Spinal cord (tissue), 10 donors: ENCODE data around the gene SCUBE1. TPM values are rescaled to one million over a fixed set of nuclear protein-coding genes. Genes with fewer than 3 reads are reported as not detected.

Experiments used
- DNase-seq, 6 donors: peaks; one replicate each; pipeline versions ENCODE4 v3.0.0 to v3.0.0-alpha.2; 2013 to 2015; ENCODE audit warnings: low spot score in 6 of 6, low read depth in 4 of 6
- H3K27ac ChIP-seq: one replicate; pipeline ENCODE4 v1.5.1; 2013; ENCODE audit warnings: low read depth, low read length, control low read depth
- H3K27me3 ChIP-seq: one replicate; pipeline ENCODE4 v1.6.1; 2013; ENCODE audit warnings: low read length; ENCODE audit not compliant: control insufficient read depth, insufficient read depth
- H3K36me3 ChIP-seq: one replicate; pipeline ENCODE4 v1.6.1; 2013; ENCODE audit warnings: low read length; ENCODE audit not compliant: control insufficient read depth, insufficient read depth
- H3K4me1 ChIP-seq: one replicate; pipeline ENCODE4 v1.6.1; 2013; ENCODE audit warnings: low read length; ENCODE audit not compliant: control insufficient read depth, insufficient read depth
- H3K4me3 ChIP-seq: one replicate; pipeline ENCODE4 v1.5.1; 2013; ENCODE audit warnings: low read depth, low read length, control low read depth
- H3K9me3 ChIP-seq: one replicate; pipeline ENCODE4 v1.6.1; 2013; ENCODE audit warnings: low read length; ENCODE audit not compliant: control insufficient read depth, insufficient read depth
- WGBS: methylation state at CpG from one replicate; pipeline ENCODE4 v1.1.5; 2013; ENCODE audit warnings: missing lambda C conversion rate; ENCODE audit not compliant: insufficient coverage; 5-methylcytosine and 5-hydroxymethylcytosine counted together
- polyA plus RNA-seq, 2 donors: library from polyadenylated mRNA; unstranded; fragments of 120-200 nt; gene quantifications; one replicate each; pipeline ENCODE4 v1.2.1, GENCODE V29; 2013; ENCODE audit not compliant: insufficient read length in 2 of 2
- total RNA-seq, 2 donors: library from RNA; depleted of rRNA in 1 of 2; stranded (reverse); fragments of 120-200 nt in 1 of 2; fragments of >200 nt in 1 of 2; gene quantifications; one replicate each; pipeline versions ENCODE4 v1.2.3 to v1.2.4, GENCODE V29; 2013 to 2014
- donor health status: healthy.

The SCUBE1 gene
- total and polyA plus RNA-seq, 4 donors: 5.3 to 13.1 (median 10.6) TPM

DNA sequence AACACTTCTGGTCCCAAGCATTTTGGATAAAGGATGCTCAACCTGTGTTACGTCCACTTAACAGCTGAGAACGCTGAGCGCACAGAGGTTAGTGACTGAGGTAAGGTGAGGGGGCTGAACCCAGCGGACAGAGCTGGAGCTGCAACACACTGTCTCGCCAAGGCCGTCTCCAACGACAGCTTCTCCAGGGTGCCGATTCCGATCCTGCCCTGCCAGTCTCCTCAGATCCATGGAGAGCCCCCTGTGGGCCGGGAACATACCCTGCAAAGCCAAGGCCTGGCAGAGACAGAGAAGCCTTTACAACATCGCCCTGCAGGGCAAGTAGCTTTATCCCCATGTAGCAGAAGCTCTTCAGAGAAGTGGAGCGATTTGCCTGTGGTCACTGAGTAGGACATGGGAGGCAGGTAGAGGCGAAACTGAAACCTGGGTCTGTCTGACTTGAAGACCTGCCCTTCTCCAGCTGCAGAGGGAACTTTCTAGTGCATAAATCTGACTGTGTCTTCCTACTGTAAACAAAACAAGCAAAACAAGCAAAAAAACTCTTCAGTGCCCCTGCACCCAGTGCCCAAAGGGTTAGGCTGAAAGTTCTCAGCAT is 72.8 kb downstream of the SCUBE1 start:
- H3K27ac ChIP-seq: no peak overlapping the region
- H3K4me1 ChIP-seq: peaks cover 23% of the 10 kb centered on the region
- H3K4me3 ChIP-seq: no peak overlapping the region
- peaks cover 5% of the 10 kb centered on the region for H3K36me3 ChIP-seq
- no peaks in the 10 kb centered on the region for H3K9me3 ChIP-seq
- H3K27me3 ChIP-seq: peaks cover 2% of the 10 kb centered on the region
- 82% methylated on average over 13 of the region's 13 CpGs for WGBS
- DNase-seq: no peak

GRCh38 chr22:43269646-43270045 is 73.5 kb downstream of the SCUBE1 start:
- 40% methylated on average over 4 of the region's 14 CpGs for whole genome bisulfite sequencing
- DNase-seq: no peak
- no peak overlapping the region for H3K27ac ChIP-seq
- peaks cover 26% of the 10 kb centered on the region for H3K4me1 ChIP-seq
- peaks cover under 1% of the 10 kb centered on the region for H3K36me3 ChIP-seq
- no peak overlapping the region for H3K4me3 ChIP-seq
- no peaks in the 10 kb centered on the region for H3K9me3 ChIP-seq
- H3K27me3 ChIP-seq: peaks cover 2% of the 10 kb centered on the region

DNA sequence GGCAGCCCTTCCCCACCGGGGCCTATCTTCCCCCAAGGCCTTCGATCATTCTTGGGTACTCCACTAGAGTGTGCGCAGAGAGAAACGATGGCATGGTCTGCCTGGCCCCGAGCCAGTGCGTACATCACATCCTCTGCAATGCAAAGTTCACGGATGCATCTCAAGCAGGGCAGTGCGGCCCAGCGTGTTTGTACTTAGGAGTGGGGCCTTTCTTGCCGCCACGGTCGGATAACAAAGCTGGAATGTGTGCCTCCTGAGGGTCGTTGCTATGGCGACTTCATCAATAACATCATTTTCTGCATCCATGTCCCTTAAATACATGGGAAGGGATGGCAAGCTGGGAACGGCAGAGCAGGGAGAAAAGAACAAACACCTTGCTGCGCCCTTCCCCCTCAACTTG is 73.9 kb downstream of the SCUBE1 start:
- peak in 2 of 6 donors; percentile 72 to 89 for DNase-seq
- Histone ChIP-seq H3K36me3 (no peaks in the 10 kb centered on the region), H3K4me1 (peaks cover 30% of the 10 kb centered on the region), H3K27ac (no peak overlapping the region), H3K4me3 (no peak overlapping the region), H3K9me3 (no peaks in the 10 kb centered on the region), H3K27me3 (peaks cover 2% of the 10 kb centered on the region)
- 18% methylated on average over 9 of the region's 16 CpGs for WGBS

GRCh38 chr22:43267981-43268660 is 75.1 kb downstream of the SCUBE1 start:
- Histone ChIP-seq H3K27ac (no peak overlapping the region), H3K4me3 (no peak overlapping the region), H3K4me1 (peaks cover 41% of the 10 kb centered on the region), H3K36me3 (no peaks in the 10 kb centered on the region), H3K9me3 (no peaks in the 10 kb centered on the region), H3K27me3 (no peaks in the 10 kb centered on the region)
- no peak for DNase-seq
- WGBS: 80% methylated on average over 13 of the region's 13 CpGs

DNA sequence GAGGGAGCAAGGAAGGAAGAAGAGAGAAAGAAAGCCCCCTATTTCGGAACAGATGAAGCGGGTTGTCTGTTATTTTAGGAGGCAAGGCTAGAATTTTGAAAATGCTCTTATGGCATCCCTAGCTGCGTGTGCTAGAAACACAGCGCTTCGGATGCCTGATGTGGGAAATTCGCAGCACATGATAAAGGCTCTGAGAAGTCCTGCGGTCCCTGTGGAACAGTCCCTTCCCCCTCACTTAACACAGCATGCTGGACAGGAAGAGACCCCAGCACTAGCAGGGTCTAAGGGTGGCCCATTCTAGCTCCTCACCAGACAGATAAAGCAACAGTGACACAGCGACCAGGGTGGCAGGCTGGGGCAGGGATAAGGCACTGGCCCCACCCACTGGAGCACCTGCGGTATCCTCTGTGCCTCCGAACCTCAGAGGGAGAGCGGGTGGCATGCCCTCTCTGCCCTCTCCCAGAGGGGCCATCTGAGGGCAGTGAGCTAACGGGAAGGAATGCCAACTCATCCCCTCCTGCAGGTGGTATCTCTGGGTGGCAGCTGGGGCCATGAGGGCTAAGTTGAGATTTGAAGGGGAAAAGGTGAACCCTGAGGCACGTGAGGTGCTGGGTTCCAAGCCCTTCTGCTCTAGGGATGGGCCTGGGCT is 75.7 kb downstream of the SCUBE1 start:
- Histone ChIP-seq H3K27me3 (no peaks in the 10 kb centered on the region), H3K4me1 (peaks cover 41% of the 10 kb centered on the region), H3K36me3 (no peaks in the 10 kb centered on the region), H3K27ac (no peak overlapping the region), H3K9me3 (no peaks in the 10 kb centered on the region), H3K4me3 (no peak overlapping the region)
- no peak for DNase-seq
- 84% methylated on average over 13 of the region's 13 CpGs for WGBS

DNA sequence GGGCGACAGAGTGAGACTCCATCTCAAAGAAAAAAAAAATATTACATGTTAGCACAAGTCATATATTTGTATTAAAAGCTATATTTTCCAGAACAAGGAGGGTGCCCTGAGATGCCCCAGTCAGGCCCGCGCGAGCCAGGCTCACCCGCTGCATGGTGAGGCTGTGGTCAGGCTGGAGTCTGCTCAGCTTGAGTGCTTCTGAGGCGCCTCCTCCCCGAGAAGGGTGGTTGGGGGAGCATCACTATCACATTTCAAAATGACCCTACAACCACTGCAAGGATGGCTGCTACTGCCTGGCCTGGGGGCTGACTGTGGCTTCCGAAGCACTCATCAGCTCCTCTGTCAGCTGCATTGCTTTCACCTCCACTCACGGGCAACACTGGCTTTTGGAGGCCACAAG is 77.1 kb downstream of the SCUBE1 start:
- no peak for DNase-seq
- whole genome bisulfite sequencing: 84% methylated on average over 3 of the region's 9 CpGs
- Histone ChIP-seq H3K4me3 (no peak overlapping the region), H3K27me3 (no peaks in the 10 kb centered on the region), H3K4me1 (peaks cover 42% of the 10 kb centered on the region), H3K27ac (no peak overlapping the region), H3K36me3 (no peaks in the 10 kb centered on the region), H3K9me3 (no peaks in the 10 kb centered on the region)

GRCh38 chr22:43263645-43264514 is 79.3 kb downstream of the SCUBE1 start:
- DNase-seq: peak in 5 of 6 donors; percentile 51 to 92 (median 61)
- Histone ChIP-seq H3K36me3 (no peaks in the 10 kb centered on the region), H3K4me3 (no peak overlapping the region), H3K27ac (no peak overlapping the region), H3K9me3 (no peaks in the 10 kb centered on the region), H3K4me1 (peaks cover 39% of the 10 kb centered on the region), H3K27me3 (no peaks in the 10 kb centered on the region)
- 11% methylated on average over 24 of the region's 27 CpGs for WGBS

- H3K36me3 ChIP-seq: no peaks in the 10 kb centered on the region
- 39% methylated on average over 10 of the region's 19 CpGs for WGBS
- DNase-seq: no peak
- H3K27ac ChIP-seq: no peak overlapping the region
- H3K4me1 ChIP-seq: peaks cover 31% of the 10 kb centered on the region
- no peaks in the 10 kb centered on the region for H3K27me3 ChIP-seq
- no peaks in the 10 kb centered on the region for H3K9me3 ChIP-seq
- no peak overlapping the region for H3K4me3 ChIP-seq
Observed at GRCh38 chr22:43262990-43263644, 80.1 kb downstream of the SCUBE1 start.
